ENCODE measurements around the gene SOX2.
"Not testable (repeated sequence)": the region's sequence is repeated elsewhere in the genome, so short reads cannot be mapped to it uniquely, and the experiment has no call there.

Gene SOX2

DNA sequence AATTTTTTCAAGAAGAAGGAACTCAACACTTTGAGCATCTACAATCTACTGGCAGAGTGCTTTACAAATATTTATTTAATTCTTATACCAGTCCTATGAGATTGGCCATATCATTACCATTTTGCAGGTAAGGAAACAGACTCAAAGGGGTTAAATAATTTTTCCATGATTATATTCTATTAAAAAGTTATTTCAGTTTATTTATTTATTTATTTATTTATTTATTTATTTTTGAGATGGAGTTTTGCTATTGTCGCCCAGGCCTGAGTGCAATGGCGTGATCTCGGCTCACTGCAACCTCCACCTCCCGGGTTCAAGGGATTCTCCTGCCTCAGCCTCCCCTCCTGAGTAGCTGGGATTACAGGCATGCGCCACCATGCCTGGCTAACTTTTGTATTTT is 52.3 kb downstream of the SOX2 start:
- not testable (repeated sequence) for DNase-seq

Measured in CD4-positive, alpha-beta T cell treated with Interleukin-17A for 4 hours (primary cell).